Endothelial cell of umbilical vein (primary cell): ENCODE results near the gene CHRNE. TPM values are rescaled to one million over a fixed set of nuclear protein-coding genes. Genes with fewer than 3 reads are reported as not detected.

ENCODE experiments used
- polyA plus RNA-seq, 4 experiments: library from polyadenylated mRNA; depleted of rRNA in 3 of 4; stranded (reverse) in 3 of 4; unstranded in 1 of 4; fragments of >200 nt; gene quantifications; 2 replicates each; pipeline versions ENCODE4 v1.2.1 to v1.2.3, GENCODE V29; 2011 to 2012; ENCODE audit warnings: missing spikeins in 1 of 4
- total RNA-seq: library from RNA; stranded (reverse); gene quantifications from 2 replicates; pipeline ENCODE4 v1.2.3, GENCODE V29; 2021

The CHRNE gene
- total and polyA plus RNA-seq, 2 donors (not counting 3 experiments of a cell fraction or from before 2014, with no cell fraction given) = 0.84 to 1.1 TPM

Other genes starting within 250 kb of the CHRNE start
- gene PELP1, start 199.0 kb downstream of the CHRNE start, total RNA-seq = 58.5 and 63.9 TPM in 2 replicates
- 26.8 and 41.2 TPM in 2 replicates for gene PELP1, start 199.0 kb downstream of the CHRNE start, polyA plus RNA-seq
- gene ARRB2, start 192.5 kb downstream of the CHRNE start, total RNA-seq = 21.3 and 25.2 TPM in 2 replicates
- gene ARRB2, start 192.5 kb downstream of the CHRNE start, polyA plus RNA-seq = 18.6 and 19.1 TPM in 2 replicates
- 11.7 and 12.9 TPM in 2 replicates for gene MED11, start 171.7 kb downstream of the CHRNE start, total RNA-seq
- gene MED11, start 171.7 kb downstream of the CHRNE start, polyA plus RNA-seq = 21.2 and 23.8 TPM in 2 replicates
- gene ZMYND15, start 163.3 kb downstream of the CHRNE start, total RNA-seq = 0.44 TPM in 1 of 2 replicates, not detected in the other
- gene ZMYND15, start 163.3 kb downstream of the CHRNE start, polyA plus RNA-seq = 0.12 and 0.18 TPM in 2 replicates
- 4.8 and 5.4 TPM in 2 replicates for gene CXCL16, start 163.2 kb downstream of the CHRNE start, total RNA-seq
- 6.1 and 7.3 TPM in 2 replicates for gene CXCL16, start 163.2 kb downstream of the CHRNE start, polyA plus RNA-seq
- gene TM4SF5, start 131.2 kb downstream of the CHRNE start, total RNA-seq = not detected in 2 replicates
- not detected in 2 replicates for gene TM4SF5, start 131.2 kb downstream of the CHRNE start, polyA plus RNA-seq
- gene VMO1, start 116.7 kb downstream of the CHRNE start, total RNA-seq = not detected in 2 replicates
- 0.23 and 0.27 TPM in 2 replicates for gene VMO1, start 116.7 kb downstream of the CHRNE start, polyA plus RNA-seq
- not detected in 2 replicates for gene GLTPD2, start 114.1 kb downstream of the CHRNE start, total RNA-seq
- not detected in 2 replicates for gene GLTPD2, start 114.1 kb downstream of the CHRNE start, polyA plus RNA-seq
- 203 and 214 TPM in 2 replicates for gene PSMB6, start 106.9 kb downstream of the CHRNE start, total RNA-seq
- gene PSMB6, start 106.9 kb downstream of the CHRNE start, polyA plus RNA-seq = 598 and 599 TPM in 2 replicates
- 52.3 and 58.7 TPM in 2 replicates for gene PLD2, start 95.9 kb downstream of the CHRNE start, total RNA-seq
- gene PLD2, start 95.9 kb downstream of the CHRNE start, polyA plus RNA-seq = 53.6 and 54.7 TPM in 2 replicates
- 87.5 and 89.4 TPM in 2 replicates for gene MINK1, start 69.8 kb downstream of the CHRNE start, total RNA-seq
- gene MINK1, start 69.8 kb downstream of the CHRNE start, polyA plus RNA-seq = 46.8 and 53.6 TPM in 2 replicates
- gene C17orf107, start 3.6 kb downstream of the CHRNE start, total RNA-seq = 1.0 and 1.5 TPM in 2 replicates
- gene C17orf107, start 3.6 kb downstream of the CHRNE start, polyA plus RNA-seq = 0.68 and 0.86 TPM in 2 replicates
- gene GP1BA, start 29.2 kb upstream of the CHRNE start, total RNA-seq = not detected in 2 replicates
- not detected in 2 replicates for gene GP1BA, start 29.2 kb upstream of the CHRNE start, polyA plus RNA-seq
- 50.2 and 58.2 TPM in 2 replicates for gene SLC25A11, start 36.9 kb upstream of the CHRNE start, total RNA-seq
- 95.2 and 110 TPM in 2 replicates for gene SLC25A11, start 36.9 kb upstream of the CHRNE start, polyA plus RNA-seq
- gene RNF167, start 37.2 kb upstream of the CHRNE start, total RNA-seq = 60.2 and 61.0 TPM in 2 replicates
- 87.6 and 121 TPM in 2 replicates for gene RNF167, start 37.2 kb upstream of the CHRNE start, polyA plus RNA-seq
- 1,167 and 1,191 TPM in 2 replicates for gene PFN1, start 45.4 kb upstream of the CHRNE start, total RNA-seq
- 1,577 and 1,770 TPM in 2 replicates for gene PFN1, start 45.4 kb upstream of the CHRNE start, polyA plus RNA-seq
- gene ENO3, start 48.0 kb upstream of the CHRNE start, total RNA-seq = 5.1 and 5.5 TPM in 2 replicates
- 5.9 and 6.5 TPM in 2 replicates for gene ENO3, start 48.0 kb upstream of the CHRNE start, polyA plus RNA-seq
- 65.1 and 75.2 TPM in 2 replicates for gene SPAG7, start 64.7 kb upstream of the CHRNE start, total RNA-seq
- 58.4 and 68.6 TPM in 2 replicates for gene SPAG7, start 64.7 kb upstream of the CHRNE start, polyA plus RNA-seq
- gene CAMTA2, start 84.6 kb upstream of the CHRNE start, total RNA-seq = 51.0 and 56.7 TPM in 2 replicates
- gene CAMTA2, start 84.6 kb upstream of the CHRNE start, polyA plus RNA-seq = 33.8 and 47.2 TPM in 2 replicates
- gene INCA1, start 94.4 kb upstream of the CHRNE start, total RNA-seq = 0.71 and 1.0 TPM in 2 replicates
- gene INCA1, start 94.4 kb upstream of the CHRNE start, polyA plus RNA-seq = 0.99 and 1.0 TPM in 2 replicates
- gene KIF1C, start 94.9 kb upstream of the CHRNE start, total RNA-seq = 171 and 174 TPM in 2 replicates
- gene KIF1C, start 94.9 kb upstream of the CHRNE start, polyA plus RNA-seq = 33.6 and 33.9 TPM in 2 replicates
- gene SLC52A1, start 132.3 kb upstream of the CHRNE start, total RNA-seq = not detected in 2 replicates
- gene SLC52A1, start 132.3 kb upstream of the CHRNE start, polyA plus RNA-seq = 0.04 and 0.08 TPM in 2 replicates
- gene ZFP3, start 175.4 kb upstream of the CHRNE start, total RNA-seq = 1.4 and 1.7 TPM in 2 replicates
- 1.7 and 1.8 TPM in 2 replicates for gene ZFP3, start 175.4 kb upstream of the CHRNE start, polyA plus RNA-seq
- 9.9 and 10.1 TPM in 2 replicates for gene ZNF232, start 208.8 kb upstream of the CHRNE start, total RNA-seq
- gene ZNF232, start 208.8 kb upstream of the CHRNE start, polyA plus RNA-seq = 2.6 and 3.1 TPM in 2 replicates
- 0.07 and 0.15 TPM in 2 replicates for gene USP6, start 212.9 kb upstream of the CHRNE start, total RNA-seq
- gene USP6, start 212.9 kb upstream of the CHRNE start, polyA plus RNA-seq = under 0.01 and 0.02 TPM in 2 replicates